ENCODE data around the gene EFCAB8.

DNA sequence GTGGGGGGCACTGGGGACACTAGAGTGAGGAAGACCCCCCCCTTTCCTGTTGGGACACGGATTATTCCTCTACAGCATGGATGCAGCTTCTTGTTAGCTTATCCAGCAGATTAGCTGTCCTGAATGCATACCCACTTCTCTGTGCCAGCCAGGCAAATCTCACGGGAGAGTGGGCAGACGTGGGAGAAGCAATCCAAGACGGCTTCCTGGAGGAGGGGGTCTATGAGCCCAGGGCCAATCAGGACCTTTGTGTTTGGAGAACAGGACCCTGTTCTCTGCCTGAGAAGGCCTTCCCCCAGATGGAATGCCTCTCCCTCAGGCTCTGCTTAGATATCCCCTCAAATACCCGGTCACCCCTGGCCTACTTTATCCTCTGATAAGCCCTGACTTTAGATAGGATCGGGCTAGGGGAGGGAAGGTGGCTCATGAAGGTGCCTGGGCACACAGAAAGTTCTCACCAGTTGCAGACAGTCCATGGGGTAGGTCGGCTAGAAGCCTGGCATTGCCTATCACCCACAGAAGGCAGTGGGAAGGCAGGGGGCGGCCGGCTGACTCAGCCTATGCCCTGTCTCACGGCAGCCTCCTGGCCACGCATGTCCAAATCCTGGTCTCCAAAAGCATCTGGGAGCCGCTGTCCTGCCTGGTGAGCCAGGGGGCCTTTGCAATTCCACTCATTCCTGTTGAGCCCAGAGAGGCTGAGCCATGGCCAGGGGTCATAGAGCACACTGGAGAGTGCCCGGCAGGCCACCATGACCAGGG, 110.8 kb downstream of the EFCAB8 start:
- TF ChIP-seq, protein P1, sequence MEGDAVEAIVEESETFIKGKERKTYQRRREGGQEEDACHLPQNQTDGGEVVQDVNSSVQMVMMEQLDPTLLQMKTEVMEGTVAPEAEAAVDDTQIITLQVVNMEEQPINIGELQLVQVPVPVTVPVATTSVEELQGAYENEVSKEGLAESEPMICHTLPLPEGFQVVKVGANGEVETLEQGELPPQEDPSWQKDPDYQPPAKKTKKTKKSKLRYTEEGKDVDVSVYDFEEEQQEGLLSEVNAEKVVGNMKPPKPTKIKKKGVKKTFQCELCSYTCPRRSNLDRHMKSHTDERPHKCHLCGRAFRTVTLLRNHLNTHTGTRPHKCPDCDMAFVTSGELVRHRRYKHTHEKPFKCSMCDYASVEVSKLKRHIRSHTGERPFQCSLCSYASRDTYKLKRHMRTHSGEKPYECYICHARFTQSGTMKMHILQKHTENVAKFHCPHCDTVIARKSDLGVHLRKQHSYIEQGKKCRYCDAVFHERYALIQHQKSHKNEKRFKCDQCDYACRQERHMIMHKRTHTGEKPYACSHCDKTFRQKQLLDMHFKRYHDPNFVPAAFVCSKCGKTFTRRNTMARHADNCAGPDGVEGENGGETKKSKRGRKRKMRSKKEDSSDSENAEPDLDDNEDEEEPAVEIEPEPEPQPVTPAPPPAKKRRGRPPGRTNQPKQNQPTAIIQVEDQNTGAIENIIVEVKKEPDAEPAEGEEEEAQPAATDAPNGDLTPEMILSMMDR (conservative IDR thresholded peaks at IDR 0.05): no peak
- TF ChIP-seq EZH2 (IDR thresholded peaks at IDR 0.05; ENCODE audit: low read depth): no peak
